CD4-positive, alpha-beta T cell (primary cell): ENCODE data around the gene WDR64. TPM values are rescaled to one million over a fixed set of nuclear protein-coding genes. Genes with fewer than 3 reads are reported as not detected.

Experiments
- ATAC-seq: fragments of 200-7000 bp; cut with Tn5 transposase; one replicate; pipeline ENCODE4 v1.10.0; 2022; ENCODE audit warnings: mild to moderate bottlenecking; ENCODE audit not compliant: poor library complexity
- CTCF ChIA-PET: fragments of 350-600 bp; sonication (Branson Sonifier 250); formaldehyde crosslinking; loops from one replicate; lab custom pipeline; 2021; ENCODE audit warnings: antibody characterized with exemption, inconsistent platforms; lab: Charles Lee
- POLR2A ChIA-PET: fragments of 350-600 bp; sonication (Branson Sonifier 250); formaldehyde crosslinking; loops from one replicate; lab custom pipeline; 2021; ENCODE audit warnings: antibody characterized with exemption, inconsistent platforms; lab: Charles Lee
- DNase-seq, 14 experiments: peaks; one replicate each; pipeline ENCODE4 v3.0.0-alpha.2; 2013 to 2020; ENCODE audit warnings: mixed read lengths in 2 of 14
- H3K27ac ChIP-seq, 2 donors: one replicate each; pipeline versions ENCODE4 v1.5.1 to v1.7.0; 2013; ENCODE audit warnings: low read length in 2 of 2, low read depth in 1 of 2, mild to moderate bottlenecking in 1 of 2
- H3K27me3 ChIP-seq, 2 experiments: 1 replicate in 1 of 2; 2 replicates in 1 of 2; pipeline versions ENCODE4 v1.6.1 to v1.7.0; 2013; ENCODE audit warnings: low read length in 2 of 2, control low read depth in 1 of 2, mild to moderate bottlenecking in 1 of 2, moderate library complexity in 1 of 2; ENCODE audit not compliant: insufficient read depth in 2 of 2, control insufficient read depth in 1 of 2
- H3K36me3 ChIP-seq: one replicate; pipeline ENCODE4 v1.6.1; 2013; ENCODE audit warnings: low read length, control low read depth; ENCODE audit not compliant: insufficient read depth
- H3K4me1 ChIP-seq: one replicate; pipeline ENCODE4 v1.6.1; 2013; ENCODE audit warnings: low read length, control low read depth; ENCODE audit not compliant: insufficient read depth
- H3K4me3 ChIP-seq: one replicate; pipeline ENCODE4 v1.5.1; 2013; ENCODE audit warnings: mild to moderate bottlenecking, low read length, moderate library complexity
- H3K9me3 ChIP-seq, 2 experiments: 1 replicate in 1 of 2; 2 replicates in 1 of 2; pipeline versions ENCODE4 v1.6.1 to v1.7.0; 2013; ENCODE audit warnings: low read length in 2 of 2, mild to moderate bottlenecking in 2 of 2, control low read depth in 1 of 2, moderate library complexity in 1 of 2; ENCODE audit not compliant: control insufficient read depth in 1 of 2, insufficient read depth in 1 of 2
- H3K27ac Mint-ChIP-seq: one replicate; pipeline ENCODE4 v1.8.0; 2020; ENCODE audit warnings: mixed read lengths
- H3K27me3 Mint-ChIP-seq: one replicate; pipeline ENCODE4 v1.8.0; 2021; ENCODE audit warnings: mixed read lengths
- H3K36me3 Mint-ChIP-seq: one replicate; pipeline ENCODE4 v1.8.0; 2021; ENCODE audit warnings: low read depth, mixed read lengths
- H3K4me1 Mint-ChIP-seq: one replicate; pipeline ENCODE4 v1.8.0; 2021; ENCODE audit warnings: low read depth, mixed read lengths
- H3K4me3 Mint-ChIP-seq: one replicate; pipeline ENCODE4 v1.8.0; 2020; ENCODE audit warnings: mild to moderate bottlenecking, mixed read lengths
- H3K9me3 Mint-ChIP-seq: one replicate; pipeline ENCODE4 v1.8.0; 2020; ENCODE audit warnings: mixed read lengths
- intact Hi-C, 2 experiments: fragments of 100-400 bp; cut with DNase I in 1 of 2; cut with micrococcal nuclease in 1 of 2; formaldehyde crosslinking; loops; one replicate each; pipeline versions ENCODE4 v1.15.1 to v1.9.0; 2023 to 2025; cut with DNase I, micrococcal nuclease
- total RNA-seq, 174 experiments: library from RNA in 2 of 174; stranded (reverse) in 2 of 174; gene quantifications; one replicate each; pipeline ENCODE4 v1.2.3 and lab custom pipeline; 2021 to 2026
- TF ChIP-seq, protein P1 (sequence below): fragments of 200-600 bp; IDR thresholded peaks from one replicate; pipeline ENCODE4 v1.8.0; 2022; ENCODE audit warnings: antibody characterized with exemption, mild to moderate bottlenecking

WDR64 gene
- total RNA-seq, 2 experiments from 2014 or later, result 0.67 TPM; not detected in 1

DNA sequence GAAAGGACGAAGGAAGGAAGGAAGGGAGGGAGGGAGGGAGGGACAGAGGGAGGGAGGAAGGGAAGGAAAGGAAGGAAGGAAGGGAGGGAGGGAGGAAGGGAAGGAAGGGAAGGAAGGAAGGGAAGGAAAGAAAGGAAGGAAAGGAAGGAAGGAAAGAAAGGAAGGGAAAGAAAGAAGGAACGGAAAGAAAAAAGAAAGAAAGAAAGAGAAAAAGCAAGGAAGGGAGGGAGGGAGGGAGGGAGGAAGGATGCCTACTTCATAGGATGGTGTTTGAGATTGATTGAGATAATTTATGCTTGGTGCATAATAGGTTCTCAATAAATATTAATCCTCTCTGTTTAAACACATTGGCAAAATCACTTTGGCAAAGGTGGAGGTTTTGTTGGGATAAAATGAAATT lies 61.2 kb downstream of the WDR64 start:
- Histone ChIP-seq H3K4me3 (no peak overlapping the region), H3K27ac (no peak overlapping the region), H3K4me1 (no peaks in the 10 kb centered on the region), H3K36me3 (no peaks in the 10 kb centered on the region), H3K9me3 (no peaks in the 10 kb centered on the region), H3K27me3 (no peaks in the 10 kb centered on the region)
- Mint-ChIP-seq H3K9me3 (no peaks in the 10 kb centered on the region), H3K27me3 (no peaks in the 10 kb centered on the region), H3K4me3 (no peak overlapping the region), H3K36me3 (no peaks in the 10 kb centered on the region), H3K27ac (no peak overlapping the region), H3K4me1 (peaks cover 15% of the 10 kb centered on the region)
- TF ChIP-seq, protein P1, sequence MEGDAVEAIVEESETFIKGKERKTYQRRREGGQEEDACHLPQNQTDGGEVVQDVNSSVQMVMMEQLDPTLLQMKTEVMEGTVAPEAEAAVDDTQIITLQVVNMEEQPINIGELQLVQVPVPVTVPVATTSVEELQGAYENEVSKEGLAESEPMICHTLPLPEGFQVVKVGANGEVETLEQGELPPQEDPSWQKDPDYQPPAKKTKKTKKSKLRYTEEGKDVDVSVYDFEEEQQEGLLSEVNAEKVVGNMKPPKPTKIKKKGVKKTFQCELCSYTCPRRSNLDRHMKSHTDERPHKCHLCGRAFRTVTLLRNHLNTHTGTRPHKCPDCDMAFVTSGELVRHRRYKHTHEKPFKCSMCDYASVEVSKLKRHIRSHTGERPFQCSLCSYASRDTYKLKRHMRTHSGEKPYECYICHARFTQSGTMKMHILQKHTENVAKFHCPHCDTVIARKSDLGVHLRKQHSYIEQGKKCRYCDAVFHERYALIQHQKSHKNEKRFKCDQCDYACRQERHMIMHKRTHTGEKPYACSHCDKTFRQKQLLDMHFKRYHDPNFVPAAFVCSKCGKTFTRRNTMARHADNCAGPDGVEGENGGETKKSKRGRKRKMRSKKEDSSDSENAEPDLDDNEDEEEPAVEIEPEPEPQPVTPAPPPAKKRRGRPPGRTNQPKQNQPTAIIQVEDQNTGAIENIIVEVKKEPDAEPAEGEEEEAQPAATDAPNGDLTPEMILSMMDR, result no peak
- ChIA-PET POLR2A (no interaction called here), CTCF (no interaction called here)
- ATAC-seq, result no peak
- DNase-seq, result no peak
- intact Hi-C loops, result no loop called here

- CTCF ChIA-PET, result no interaction called here
- no peaks in the 10 kb centered on the region for H3K27me3 Mint-ChIP-seq
- no peak overlapping the region for H3K27ac Mint-ChIP-seq
- DNase-seq (no peak), ATAC-seq (no peak)
- H3K4me3 ChIP-seq, result no peak overlapping the region
- no peaks in the 10 kb centered on the region for H3K36me3 ChIP-seq
- intact Hi-C loops, result no loop called here
- H3K9me3 Mint-ChIP-seq, result no peaks in the 10 kb centered on the region
- no peaks in the 10 kb centered on the region for H3K27me3 ChIP-seq
- no peaks in the 10 kb centered on the region for H3K4me1 ChIP-seq
- POLR2A ChIA-PET, result no interaction called here
- peaks cover 17% of the 10 kb centered on the region for H3K4me1 Mint-ChIP-seq
- no peaks in the 10 kb centered on the region for H3K36me3 Mint-ChIP-seq
- H3K27ac ChIP-seq, result no peak overlapping the region
- TF ChIP-seq, protein P1, result no peak
- H3K4me3 Mint-ChIP-seq, result no peak overlapping the region
- no peaks in the 10 kb centered on the region for H3K9me3 ChIP-seq
These were observed 62.5 kb downstream of the WDR64 start for GRCh38 chr1:241714321-241715218.

- Mint-ChIP-seq H3K27ac (no peak overlapping the region), H3K27me3 (no peaks in the 10 kb centered on the region), H3K36me3 (no peaks in the 10 kb centered on the region), H3K4me1 (peaks cover 17% of the 10 kb centered on the region), H3K4me3 (no peak overlapping the region), H3K9me3 (no peaks in the 10 kb centered on the region)
- intact Hi-C loops, result no loop called here
- Histone ChIP-seq H3K27ac (no peak overlapping the region), H3K4me3 (no peak overlapping the region), H3K36me3 (no peaks in the 10 kb centered on the region), H3K27me3 (no peaks in the 10 kb centered on the region), H3K4me1 (no peaks in the 10 kb centered on the region), H3K9me3 (no peaks in the 10 kb centered on the region)
- ATAC-seq (no peak), DNase-seq (no peak)
- ChIA-PET POLR2A (no interaction called here), CTCF (interaction anchor here (0.6 kb wide), 1 partner anchor 271 kb away, joined by 3 read pairs; no protein-coding TSS in a partner anchor)
- TF ChIP-seq, protein P1, result no peak
These were observed 63.4 kb downstream of the WDR64 start for GRCh38 chr1:241715435-241715834.
